A673 (cell line): ENCODE data around the gene EPSTI1.

Experiments used
- CTCF ChIP-seq: fragments of 300-800, 200-600 bp; sonication (generic); conservative IDR thresholded peaks from 2 replicates; pipeline ENCODE4 v1.5.1; 2017; ENCODE audit warnings: low read depth, mild to moderate bottlenecking, antibody characterized with exemption, low read length, moderate library complexity, mixed read lengths
- EZH2 ChIP-seq: fragments of 200-600 bp; sonication (generic); IDR thresholded peaks from 2 replicates; pipeline ENCODE4 v1.6.1; 2017; ENCODE audit warnings: borderline replicate concordance, low read depth, mild to moderate bottlenecking, mixed read lengths, antibody characterized with exemption, low read length; ENCODE audit not compliant: poor library complexity, severe bottlenecking

- no peak for TF ChIP-seq CTCF
- no peak for TF ChIP-seq EZH2
These were observed 8.6 kb upstream of the EPSTI1 start for GRCh38 chr13:43000676-43001075.
